Measurements from ENCODE around the gene L1TD1.

The L1TD1 gene

DNA sequence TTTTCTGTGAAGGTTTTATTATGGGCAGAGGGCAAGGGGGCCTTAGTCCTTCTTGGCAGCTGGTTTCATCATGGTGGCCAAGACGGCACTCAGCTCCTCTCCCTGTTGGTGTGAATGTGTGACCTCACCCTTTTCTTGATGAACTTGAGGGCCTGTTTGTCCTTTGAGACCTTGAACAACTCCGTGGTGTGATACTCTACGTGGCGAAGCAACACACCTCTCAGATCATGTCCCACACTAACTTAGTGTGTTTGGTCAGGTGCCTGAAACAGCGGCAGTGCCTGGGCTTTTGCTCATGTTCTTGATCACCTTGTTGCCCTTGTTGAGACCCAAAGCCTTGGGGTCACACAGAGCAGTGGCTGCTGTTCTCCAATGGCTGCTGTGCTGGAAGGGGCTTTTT, 13.4 kb downstream of the L1TD1 start:
- peaks cover 0 to 2% of the 10 kb centered on the region in 2 donors for H3K27me3 ChIP-seq

GRCh38 chr1:62208970-62209369, 14.3 kb downstream of the L1TD1 start:
- no peak for TF ChIP-seq CTCF (IDR thresholded peaks at IDR 0.05)
- H3K27ac ChIP-seq = no peak overlapping the region
- peaks cover 0 to 12% (median 0%) of the 10 kb centered on the region in 3 donors for H3K9me3 ChIP-seq
- no peak overlapping the region for H3K4me3 ChIP-seq
- H3K4me1 ChIP-seq = no peaks in the 10 kb centered on the region
- intact Hi-C loops (cut with DNase I; ENCODE audit: low total_unique reads) = no loop called here
- peaks cover 0 to 2% of the 10 kb centered on the region in 2 donors for H3K27me3 ChIP-seq
- DNase-seq = no peak
- no peaks in the 10 kb centered on the region for H3K36me3 ChIP-seq

More for the DNA sequence above, 13.4 kb downstream of the L1TD1 start:
- no peak overlapping the region for H3K4me3 ChIP-seq
- DNase-seq = no peak
- H3K27ac ChIP-seq = no peak overlapping the region
- no peak for TF ChIP-seq CTCF (IDR thresholded peaks at IDR 0.05)
- H3K9me3 ChIP-seq = peaks cover 0 to 12% (median 0%) of the 10 kb centered on the region in 3 donors
- H3K4me1 ChIP-seq = no peaks in the 10 kb centered on the region
- H3K36me3 ChIP-seq = no peaks in the 10 kb centered on the region
- intact Hi-C loops (cut with DNase I; ENCODE audit: low total_unique reads) = no loop called here

- no peak for DNase-seq
- intact Hi-C loops (cut with DNase I; ENCODE audit: low total_unique reads) = no loop called here
- H3K36me3 ChIP-seq = no peaks in the 10 kb centered on the region
- no peak for TF ChIP-seq CTCF (IDR thresholded peaks at IDR 0.05)
- no peak overlapping the region for H3K27ac ChIP-seq
- no peaks in the 10 kb centered on the region for H3K27me3 ChIP-seq
- H3K4me1 ChIP-seq = no peaks in the 10 kb centered on the region
- H3K9me3 ChIP-seq = peaks cover 0 to 12% (median 0%) of the 10 kb centered on the region in 3 donors
- no peak overlapping the region for H3K4me3 ChIP-seq
These were observed 15.4 kb downstream of the L1TD1 start for GRCh38 chr1:62209931-62210595.

GRCh38 chr1:62210960-62211359, 16.3 kb downstream of the L1TD1 start:
- Histone ChIP-seq H3K4me1 (no peaks in the 10 kb centered on the region), H3K27ac (no peak overlapping the region), H3K9me3 (peaks cover 0 to 12% (median 0%) of the 10 kb centered on the region in 3 donors), H3K4me3 (no peak overlapping the region), H3K36me3 (no peaks in the 10 kb centered on the region), H3K27me3 (no peaks in the 10 kb centered on the region)
- intact Hi-C loops (cut with DNase I; ENCODE audit: low total_unique reads) = no loop called here
- TF ChIP-seq CTCF (IDR thresholded peaks at IDR 0.05) = no peak
- DNase-seq = no peak

- no peak overlapping the region for H3K27ac ChIP-seq
- intact Hi-C loops (cut with DNase I; ENCODE audit: low total_unique reads) = no loop called here
- no peak for TF ChIP-seq CTCF (IDR thresholded peaks at IDR 0.05)
- no peaks in the 10 kb centered on the region for H3K36me3 ChIP-seq
- H3K4me1 ChIP-seq = no peaks in the 10 kb centered on the region
- peaks cover 0 to 6% (median 0%) of the 10 kb centered on the region in 3 donors for H3K9me3 ChIP-seq
- no peak for DNase-seq
- no peaks in the 10 kb centered on the region for H3K27me3 ChIP-seq
- no peak overlapping the region for H3K4me3 ChIP-seq
These were observed 17.8 kb downstream of the L1TD1 start for GRCh38 chr1:62212411-62212810.

Measured in tibial artery (tissue), 4 donors.